Measurements from ENCODE around the gene EMC1.
"Not testable (repeated sequence)": the region's sequence is repeated elsewhere in the genome, so short reads cannot be mapped to it uniquely, and the experiment has no call there.

EMC1 gene

GRCh38 chr1:19268445-19268844 is 17.1 kb upstream of the EMC1 start:
- ChIA-PET CTCF (interaction anchor here (0.9 kb wide), 1 partner anchor 383 kb away, joined by 3 read pairs; no protein-coding TSS in a partner anchor), POLR2A (no interaction called here)
- DNase-seq (ENCODE audit: extremely low spot score): no peak
- no peak for TF ChIP-seq CTCF (IDR thresholded peaks at IDR 0.05; ENCODE audit: control extremely low read depth, extremely low read depth, low read depth, missing control alignments)

GRCh38 chr1:19262744-19263143 is 11.4 kb upstream of the EMC1 start:
- no peak for DNase-seq (ENCODE audit: extremely low spot score)
- POLR2A ChIA-PET: no interaction called here
- no peak for TF ChIP-seq CTCF (IDR thresholded peaks at IDR 0.05; ENCODE audit: control extremely low read depth, extremely low read depth, low read depth, missing control alignments)
- CTCF ChIA-PET: interaction anchor here (1.3 kb wide), 1 partner anchor 348 kb away, joined by 3 read pairs; no protein-coding TSS in a partner anchor

- DNase-seq (ENCODE audit: extremely low spot score): no peak
- TF ChIP-seq CTCF (IDR thresholded peaks at IDR 0.05; ENCODE audit: control extremely low read depth, extremely low read depth, low read depth, missing control alignments): no peak
- ChIA-PET POLR2A (no interaction called here), CTCF (interaction anchor here (1.4 to 1.7 kb wide), 2 partner anchors 11 to 389 kb away, joined by 4 to 5 read pairs; partner anchors contain the start of genes EMC1 and MRTO4)
Measured at GRCh38 chr1:19262047-19262446, 10.7 kb upstream of the EMC1 start.

GRCh38 chr1:19260211-19261138 is 9.2 kb upstream of the EMC1 start:
- no peak for DNase-seq (ENCODE audit: extremely low spot score)
- ChIA-PET CTCF (interaction anchor here (1.4 to 1.7 kb wide), 2 partner anchors 9 to 391 kb away, joined by 4 to 5 read pairs; partner anchors contain the start of genes EMC1 and MRTO4), POLR2A (no interaction called here)
- TF ChIP-seq CTCF (IDR thresholded peaks at IDR 0.05; ENCODE audit: control extremely low read depth, extremely low read depth, low read depth, missing control alignments): no peak

- TF ChIP-seq CTCF (IDR thresholded peaks at IDR 0.05; ENCODE audit: control extremely low read depth, extremely low read depth, low read depth, missing control alignments): no peak
- no peak for DNase-seq (ENCODE audit: extremely low spot score)
- CTCF ChIA-PET: interaction anchor here (1.3 to 1.6 kb wide), 2 partner anchors 11 to 16 kb away, joined by 3 read pairs; no protein-coding TSS in a partner anchor
- POLR2A ChIA-PET: no interaction called here
Measured at GRCh38 chr1:19258353-19258752, 7.0 kb upstream of the EMC1 start.

GRCh38 chr1:19257178-19257914 is 6.0 kb upstream of the EMC1 start:
- CTCF ChIA-PET: interaction anchor here (0.9 to 1.6 kb wide), 4 partner anchors 10 to 17 kb away, joined by 3 read pairs; no protein-coding TSS in a partner anchor

GRCh38 chr1:19256301-19256700 is 5.0 kb upstream of the EMC1 start:
- CTCF ChIA-PET: interaction anchor here (0.9 to 1.4 kb wide), 3 partner anchors 9 to 406 kb away, joined by 3 read pairs; no protein-coding TSS in a partner anchor
- POLR2A ChIA-PET; DNase-seq (ENCODE audit: extremely low spot score): not testable (repeated sequence)

More at GRCh38 chr1:19257178-19257914, 6.0 kb upstream of the EMC1 start:
- POLR2A ChIA-PET: interaction anchor here (1.2 kb wide), 1 partner anchor 31 kb away, joined by 3 read pairs; the partner anchor contains the start of gene AKR7A3
- DNase-seq (ENCODE audit: extremely low spot score): peak; percentile 18
- no peak for TF ChIP-seq CTCF (IDR thresholded peaks at IDR 0.05; ENCODE audit: control extremely low read depth, extremely low read depth, low read depth, missing control alignments)

Data from GM10248 (cell line).